G401.6 (cell line): ENCODE data around the gene CAST.
"Not testable (repeated sequence)": the region's sequence is repeated elsewhere in the genome, so short reads cannot be mapped to it uniquely, and the experiment has no call there.

Experiments
- FAIRE-seq: peaks from 2 replicates; lab custom pipeline; 2012; peaks lifted over from hg19 to GRCh38; lab: Jason Lieb, UNC

CAST gene

GRCh38 chr5:96714951-96715451 is 52.8 kb downstream of the CAST start:
- FAIRE-seq, result no peak

- FAIRE-seq, result no peak
Observed at GRCh38 chr5:96716007-96716406, 53.8 kb downstream of the CAST start.

- FAIRE-seq, result no peak
Observed at GRCh38 chr5:96716716-96717115, 54.5 kb downstream of the CAST start.

GRCh38 chr5:96717874-96718273 is 55.7 kb downstream of the CAST start:
- FAIRE-seq, result no peak

GRCh38 chr5:96718635-96719077 is 56.5 kb downstream of the CAST start:
- FAIRE-seq, result no peak

- FAIRE-seq, result no peak
Observed at GRCh38 chr5:96720408-96720807, 58.2 kb downstream of the CAST start.

- no peak for FAIRE-seq
Observed at GRCh38 chr5:96721351-96721977, 59.3 kb downstream of the CAST start.

GRCh38 chr5:96725257-96725656 is 63.1 kb downstream of the CAST start:
- FAIRE-seq, result no peak

GRCh38 chr5:96726802-96727201 is 64.6 kb downstream of the CAST start:
- FAIRE-seq, result no peak

GRCh38 chr5:96729156-96729555 is 67.0 kb downstream of the CAST start:
- peak; percentile 21 for FAIRE-seq

- no peak for FAIRE-seq
Observed at GRCh38 chr5:96730586-96730985, 68.4 kb downstream of the CAST start.

- FAIRE-seq, result no peak
Observed at GRCh38 chr5:96733771-96734500, 71.8 kb downstream of the CAST start.

- no peak for FAIRE-seq
Observed at GRCh38 chr5:96734871-96735325, 72.7 kb downstream of the CAST start.

- FAIRE-seq, result no peak
Observed at GRCh38 chr5:96736937-96737336, 74.8 kb downstream of the CAST start.

- FAIRE-seq, result no peak
Observed at GRCh38 chr5:96741106-96741505, 78.9 kb downstream of the CAST start.

- no peak for FAIRE-seq
Observed at GRCh38 chr5:96741891-96742309, 79.7 kb downstream of the CAST start.

- no peak for FAIRE-seq
Observed at GRCh38 chr5:96742538-96742937, 80.4 kb downstream of the CAST start.

GRCh38 chr5:96743065-96743768 is 81.0 kb downstream of the CAST start:
- no peak for FAIRE-seq

- FAIRE-seq, result no peak
Observed at GRCh38 chr5:96743805-96744204, 81.6 kb downstream of the CAST start.

GRCh38 chr5:96744218-96744617 is 82.0 kb downstream of the CAST start:
- not testable (repeated sequence) for FAIRE-seq

- no peak for FAIRE-seq
Observed at GRCh38 chr5:96745025-96745424, 82.8 kb downstream of the CAST start.

- no peak for FAIRE-seq
Observed at GRCh38 chr5:96745844-96746531, 83.8 kb downstream of the CAST start.
